PFSK-1 (cell line): ENCODE data around the gene PIEZO2.

Source experiments
- FOXP2 ChIP-seq: optimal IDR thresholded peaks from 2 replicates; pipeline ENCODE3; 2011; ENCODE audit warnings: borderline replicate concordance, control low read depth, inconsistent platforms; ENCODE audit not compliant: insufficient read depth; ENCODE audit errors: extremely low read length, extremely low read depth
- POLR2AphosphoS5 ChIP-seq: IDR thresholded peaks from 2 replicates; pipeline ENCODE4 v1.6.1; 2012; ENCODE audit warnings: low read depth, mild to moderate bottlenecking, control low read depth, low read length, moderate library complexity
- SIN3A ChIP-seq: IDR thresholded peaks from 2 replicates; pipeline ENCODE4 v1.6.1; 2012; ENCODE audit warnings: mild to moderate bottlenecking, low read length, moderate library complexity, borderline replicate concordance; ENCODE audit not compliant: insufficient read depth
- TAF1 ChIP-seq: IDR thresholded peaks from 2 replicates; pipeline ENCODE4 v1.6.1; 2012; ENCODE audit warnings: low read length, control low read depth, borderline replicate concordance; ENCODE audit not compliant: insufficient read depth
- TF ChIP-seq, protein P1 (sequence below), 2 experiments: IDR thresholded peaks; 2 replicates each; pipeline versions ENCODE4 v1.6.1 to v1.8.0; 2011 to 2012; ENCODE audit warnings: low read depth in 2 of 2, low read length in 2 of 2, control low read depth in 1 of 2, inconsistent platforms in 1 of 2, mild to moderate bottlenecking in 1 of 2, moderate library complexity in 1 of 2; ENCODE audit not compliant: insufficient read depth in 1 of 2

PIEZO2 gene

GRCh38 chr18:11163665-11164064 lies 14.3 kb upstream of the PIEZO2 start:
- TF ChIP-seq FOXP2 (no peak), POLR2AphosphoS5 (no peak), SIN3A (no peak), TAF1 (no peak)
- TF ChIP-seq, protein P1, sequence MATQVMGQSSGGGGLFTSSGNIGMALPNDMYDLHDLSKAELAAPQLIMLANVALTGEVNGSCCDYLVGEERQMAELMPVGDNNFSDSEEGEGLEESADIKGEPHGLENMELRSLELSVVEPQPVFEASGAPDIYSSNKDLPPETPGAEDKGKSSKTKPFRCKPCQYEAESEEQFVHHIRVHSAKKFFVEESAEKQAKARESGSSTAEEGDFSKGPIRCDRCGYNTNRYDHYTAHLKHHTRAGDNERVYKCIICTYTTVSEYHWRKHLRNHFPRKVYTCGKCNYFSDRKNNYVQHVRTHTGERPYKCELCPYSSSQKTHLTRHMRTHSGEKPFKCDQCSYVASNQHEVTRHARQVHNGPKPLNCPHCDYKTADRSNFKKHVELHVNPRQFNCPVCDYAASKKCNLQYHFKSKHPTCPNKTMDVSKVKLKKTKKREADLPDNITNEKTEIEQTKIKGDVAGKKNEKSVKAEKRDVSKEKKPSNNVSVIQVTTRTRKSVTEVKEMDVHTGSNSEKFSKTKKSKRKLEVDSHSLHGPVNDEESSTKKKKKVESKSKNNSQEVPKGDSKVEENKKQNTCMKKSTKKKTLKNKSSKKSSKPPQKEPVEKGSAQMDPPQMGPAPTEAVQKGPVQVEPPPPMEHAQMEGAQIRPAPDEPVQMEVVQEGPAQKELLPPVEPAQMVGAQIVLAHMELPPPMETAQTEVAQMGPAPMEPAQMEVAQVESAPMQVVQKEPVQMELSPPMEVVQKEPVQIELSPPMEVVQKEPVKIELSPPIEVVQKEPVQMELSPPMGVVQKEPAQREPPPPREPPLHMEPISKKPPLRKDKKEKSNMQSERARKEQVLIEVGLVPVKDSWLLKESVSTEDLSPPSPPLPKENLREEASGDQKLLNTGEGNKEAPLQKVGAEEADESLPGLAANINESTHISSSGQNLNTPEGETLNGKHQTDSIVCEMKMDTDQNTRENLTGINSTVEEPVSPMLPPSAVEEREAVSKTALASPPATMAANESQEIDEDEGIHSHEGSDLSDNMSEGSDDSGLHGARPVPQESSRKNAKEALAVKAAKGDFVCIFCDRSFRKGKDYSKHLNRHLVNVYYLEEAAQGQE (IDR thresholded peaks at IDR 0.05; ENCODE audit: insufficient read depth in 1 of 2, low read depth in 2 of 2, low read length in 2 of 2) = no peak

- no peak for TF ChIP-seq SIN3A
- TF ChIP-seq, protein P1 (IDR thresholded peaks at IDR 0.05; ENCODE audit: insufficient read depth in 1 of 2, low read depth in 2 of 2, low read length in 2 of 2) = no peak
- TF ChIP-seq POLR2AphosphoS5 = no peak
- no peak for TF ChIP-seq FOXP2
- TF ChIP-seq TAF1 = no peak
These were observed 13.5 kb upstream of the PIEZO2 start for GRCh38 chr18:11162889-11163288.

DNA sequence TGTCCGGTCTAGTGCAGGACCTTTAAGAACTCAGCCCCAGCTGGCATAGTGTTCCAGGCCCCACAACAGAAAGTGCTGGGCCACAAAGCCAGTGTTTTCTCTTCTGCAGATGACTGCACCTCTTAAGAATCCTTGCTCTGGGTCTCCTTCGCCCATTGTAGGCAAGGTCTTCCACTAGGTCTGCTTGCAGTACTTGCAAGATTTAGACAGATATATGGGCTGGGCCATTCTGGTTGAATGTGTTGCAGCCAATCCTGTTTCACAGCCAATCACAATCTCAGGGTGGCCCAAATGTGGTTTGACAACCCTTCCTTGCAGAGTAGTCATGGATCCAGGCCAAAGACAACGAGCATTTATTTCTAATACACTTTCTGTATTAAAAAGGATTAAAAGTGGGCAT lies 13.1 kb upstream of the PIEZO2 start:
- TF ChIP-seq FOXP2 = no peak
- TF ChIP-seq, protein P1 (IDR thresholded peaks at IDR 0.05; ENCODE audit: insufficient read depth in 1 of 2, low read depth in 2 of 2, low read length in 2 of 2) = no peak
- TF ChIP-seq TAF1 = no peak
- TF ChIP-seq POLR2AphosphoS5 = no peak
- TF ChIP-seq SIN3A = no peak

DNA sequence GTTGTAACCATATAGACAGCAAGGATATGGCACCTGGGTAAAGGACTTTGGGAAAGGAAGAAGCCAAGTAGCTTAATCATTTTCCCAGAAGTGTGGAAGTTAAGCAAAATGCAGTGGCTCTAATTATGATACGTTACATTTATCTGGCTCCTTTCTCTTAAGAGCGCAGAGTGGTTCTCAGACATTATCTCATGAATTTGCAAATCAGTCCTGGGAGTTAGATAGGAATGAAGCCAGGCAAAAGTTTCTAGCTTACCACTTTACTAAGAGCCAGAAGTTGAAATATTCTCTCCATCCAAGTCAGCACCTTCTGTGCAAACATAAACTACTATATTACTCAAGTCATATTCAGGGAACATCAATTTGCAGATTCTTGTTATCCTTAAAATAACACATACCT lies 10.9 kb upstream of the PIEZO2 start:
- TF ChIP-seq, protein P1 (IDR thresholded peaks at IDR 0.05; ENCODE audit: insufficient read depth in 1 of 2, low read depth in 2 of 2, low read length in 2 of 2) = no peak
- no peak for TF ChIP-seq FOXP2
- no peak for TF ChIP-seq SIN3A
- TF ChIP-seq TAF1 = no peak

DNA sequence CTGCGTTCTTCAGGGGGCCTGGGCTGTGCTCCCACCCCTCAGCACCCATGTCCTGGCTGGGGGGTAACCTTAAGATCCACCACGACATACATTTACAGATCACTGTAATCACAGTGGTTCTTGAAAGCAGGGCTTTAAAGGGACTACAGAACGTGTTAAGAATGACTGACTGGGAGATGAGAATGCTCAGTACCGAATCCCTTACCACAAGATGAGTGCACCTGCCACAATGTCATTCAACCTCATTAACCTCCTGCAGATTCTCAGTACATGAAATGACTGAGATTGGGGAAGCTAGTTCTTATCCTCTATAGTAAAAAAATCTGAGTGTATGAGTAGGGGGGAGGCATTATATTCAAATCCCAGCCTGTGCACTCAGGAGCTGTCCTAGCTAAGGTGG lies 10.5 kb upstream of the PIEZO2 start:
- TF ChIP-seq, protein P1 (IDR thresholded peaks at IDR 0.05; ENCODE audit: insufficient read depth in 1 of 2, low read depth in 2 of 2, low read length in 2 of 2) = no peak
- TF ChIP-seq POLR2AphosphoS5 (no peak), SIN3A (no peak), TAF1 (no peak), FOXP2 (no peak)
